ENCODE results near the gene SCMH1. TPM values are rescaled to one million over a fixed set of nuclear protein-coding genes. Genes with fewer than 3 reads are reported as not detected.
"Not testable (repeated sequence)": the region's sequence is repeated elsewhere in the genome, so short reads cannot be mapped to it uniquely, and the experiment has no call there.

Gene SCMH1
- total RNA-seq, 1 experiment from 2014 or later, result 21.1 TPM

- Histone ChIP-seq H3K4me3 (ENCODE audit: insufficient read depth, low read depth, low read length) (no peak overlapping the region), H3K27me3 (ENCODE audit: control insufficient read depth, insufficient read depth, low read length) (no peaks in the 10 kb centered on the region), H3K36me3 (replicated peaks; ENCODE audit: control insufficient read depth, insufficient read depth, low read length) (no peaks in the 10 kb centered on the region)
- peak; percentile 3 for DNase-seq
These were observed 119.1 kb downstream of the SCMH1 start for GRCh38 chr1:41122851-41123518.

- DNase-seq, result no peak
- Histone ChIP-seq H3K36me3 (replicated peaks; ENCODE audit: control insufficient read depth, insufficient read depth, low read length) (no peaks in the 10 kb centered on the region), H3K4me3 (ENCODE audit: insufficient read depth, low read depth, low read length) (no peak overlapping the region), H3K27me3 (ENCODE audit: control insufficient read depth, insufficient read depth, low read length) (no peaks in the 10 kb centered on the region)
These were observed 120.0 kb downstream of the SCMH1 start for GRCh38 chr1:41122148-41122547.

DNA sequence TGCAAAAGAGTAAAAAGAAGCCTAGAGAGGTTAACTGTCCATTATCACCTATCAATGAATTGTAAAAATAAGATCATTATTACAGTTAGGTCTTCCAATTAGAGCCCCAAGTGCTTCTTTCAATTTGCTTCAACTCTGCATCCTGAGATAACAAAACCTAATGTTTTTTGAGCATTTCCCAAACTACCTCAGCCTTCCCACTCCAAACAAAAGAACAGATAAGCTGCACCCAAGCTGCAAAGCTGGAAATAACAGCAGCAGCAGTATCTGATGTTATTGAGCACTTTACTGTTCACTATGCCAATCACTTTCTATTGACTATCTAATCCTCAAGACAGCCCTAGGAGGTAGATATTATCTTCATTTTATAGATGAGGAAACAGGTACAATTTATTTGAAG lies 123.5 kb downstream of the SCMH1 start:
- H3K27me3 ChIP-seq (ENCODE audit: control insufficient read depth, insufficient read depth, low read length), result no peaks in the 10 kb centered on the region
- H3K4me3 ChIP-seq (ENCODE audit: insufficient read depth, low read depth, low read length), result no peak overlapping the region
- DNase-seq, result no peak
- no peaks in the 10 kb centered on the region for H3K36me3 ChIP-seq (replicated peaks; ENCODE audit: control insufficient read depth, insufficient read depth, low read length)

GRCh38 chr1:41117241-41117640 lies 124.9 kb downstream of the SCMH1 start:
- not testable (repeated sequence) for H3K4me3 ChIP-seq (ENCODE audit: insufficient read depth, low read depth, low read length); DNase-seq; H3K36me3 ChIP-seq (replicated peaks; ENCODE audit: control insufficient read depth, insufficient read depth, low read length); H3K27me3 ChIP-seq (ENCODE audit: control insufficient read depth, insufficient read depth, low read length)

- H3K27me3 ChIP-seq (ENCODE audit: control insufficient read depth, insufficient read depth, low read length), result no peaks in the 10 kb centered on the region
- no peak overlapping the region for H3K4me3 ChIP-seq (ENCODE audit: insufficient read depth, low read depth, low read length)
- no peak for DNase-seq
- H3K36me3 ChIP-seq (replicated peaks; ENCODE audit: control insufficient read depth, insufficient read depth, low read length), result no peaks in the 10 kb centered on the region; the same call in 1 of the 2 replicates
These were observed 131.4 kb downstream of the SCMH1 start for GRCh38 chr1:41110736-41111135.

DNA sequence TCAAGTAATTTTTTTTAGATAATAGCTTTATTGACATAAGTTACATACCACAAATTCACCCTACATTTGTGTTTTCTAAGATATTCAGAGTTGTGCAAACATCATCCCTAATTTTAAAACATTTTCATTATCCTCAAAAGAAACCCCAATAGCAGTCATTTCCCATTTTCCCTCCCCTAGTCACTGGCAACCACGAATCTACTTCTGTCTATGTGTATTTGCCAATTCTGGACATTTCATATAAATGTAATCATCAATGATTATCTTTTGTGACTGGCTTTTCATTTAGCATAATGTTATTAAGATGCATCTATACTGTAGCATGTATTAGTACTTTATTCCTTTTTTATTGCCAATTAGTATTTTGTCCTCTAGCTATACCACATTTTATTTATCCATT lies 131.8 kb downstream of the SCMH1 start:
- DNase-seq, result no peak
- Histone ChIP-seq H3K4me3 (ENCODE audit: insufficient read depth, low read depth, low read length) (no peak overlapping the region), H3K36me3 (replicated peaks; ENCODE audit: control insufficient read depth, insufficient read depth, low read length) (no peaks in the 10 kb centered on the region; the same call in 1 of the 2 replicates), H3K27me3 (ENCODE audit: control insufficient read depth, insufficient read depth, low read length) (no peaks in the 10 kb centered on the region)

GRCh38 chr1:41109310-41110197 lies 132.6 kb downstream of the SCMH1 start:
- Histone ChIP-seq H3K4me3 (ENCODE audit: insufficient read depth, low read depth, low read length) (no peak overlapping the region), H3K27me3 (ENCODE audit: control insufficient read depth, insufficient read depth, low read length) (no peaks in the 10 kb centered on the region), H3K36me3 (replicated peaks; ENCODE audit: control insufficient read depth, insufficient read depth, low read length) (no peaks in the 10 kb centered on the region; the same call in 1 of the 2 replicates)
- no peak for DNase-seq

GRCh38 chr1:41108696-41109275 lies 133.3 kb downstream of the SCMH1 start:
- Histone ChIP-seq H3K36me3 (replicated peaks; ENCODE audit: control insufficient read depth, insufficient read depth, low read length) (no peaks in the 10 kb centered on the region; the same call in 1 of the 2 replicates), H3K4me3 (ENCODE audit: insufficient read depth, low read depth, low read length) (no peak overlapping the region), H3K27me3 (ENCODE audit: control insufficient read depth, insufficient read depth, low read length) (no peaks in the 10 kb centered on the region)
- DNase-seq, result no peak

DNA sequence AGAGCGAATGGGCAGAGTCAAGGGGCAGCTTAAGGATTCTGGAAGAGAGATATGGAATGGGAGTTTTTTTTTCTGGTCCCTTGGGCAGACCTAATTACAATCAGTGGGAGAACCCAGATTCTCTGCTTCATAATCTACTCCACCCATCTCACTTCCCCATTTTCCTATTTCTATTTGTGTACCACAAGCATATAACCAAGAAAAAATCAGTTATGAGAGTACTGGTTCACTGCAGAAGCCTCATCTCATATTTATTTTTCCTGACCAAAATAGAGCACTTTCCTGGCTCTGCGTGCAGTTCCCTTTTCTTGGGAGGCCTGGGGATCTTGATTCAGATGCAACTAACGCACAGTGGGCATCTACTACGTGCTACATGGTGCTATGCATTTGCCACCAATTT lies 138.3 kb downstream of the SCMH1 start:
- Histone ChIP-seq H3K27me3 (ENCODE audit: control insufficient read depth, insufficient read depth, low read length) (no peaks in the 10 kb centered on the region), H3K36me3 (replicated peaks; ENCODE audit: control insufficient read depth, insufficient read depth, low read length) (no peaks in the 10 kb centered on the region), H3K4me3 (ENCODE audit: insufficient read depth, low read depth, low read length) (no peak overlapping the region)
- no peak for DNase-seq

DNA sequence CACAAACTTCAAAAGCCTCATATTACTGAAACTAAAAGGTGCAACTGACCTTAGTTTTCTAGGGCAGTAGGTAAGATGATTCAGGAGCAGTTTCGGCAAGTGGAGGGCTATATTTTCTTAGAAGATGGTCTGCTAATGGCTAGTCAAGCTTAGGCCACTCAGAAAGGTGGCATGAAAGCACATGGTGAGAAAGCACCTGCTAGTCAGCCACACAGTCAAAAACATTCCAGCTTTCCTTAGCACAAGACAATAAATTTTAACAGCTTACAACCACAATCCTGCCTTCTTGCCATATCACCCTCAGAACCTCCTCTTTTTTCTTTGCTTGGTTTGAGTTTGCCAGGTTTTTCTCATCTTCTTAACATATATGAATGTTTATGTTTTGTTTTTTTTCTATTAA lies 139.5 kb downstream of the SCMH1 start:
- H3K27me3 ChIP-seq (ENCODE audit: control insufficient read depth, insufficient read depth, low read length), result no peaks in the 10 kb centered on the region
- H3K4me3 ChIP-seq (ENCODE audit: insufficient read depth, low read depth, low read length), result no peak overlapping the region
- no peaks in the 10 kb centered on the region for H3K36me3 ChIP-seq (replicated peaks; ENCODE audit: control insufficient read depth, insufficient read depth, low read length)
- no peak for DNase-seq

- no peak for DNase-seq
- Histone ChIP-seq H3K27me3 (ENCODE audit: control insufficient read depth, insufficient read depth, low read length) (no peaks in the 10 kb centered on the region), H3K36me3 (replicated peaks; ENCODE audit: control insufficient read depth, insufficient read depth, low read length) (no peaks in the 10 kb centered on the region), H3K4me3 (ENCODE audit: insufficient read depth, low read depth, low read length) (no peak overlapping the region)
These were observed 140.0 kb downstream of the SCMH1 start for GRCh38 chr1:41101950-41102607.

GRCh38 chr1:41101076-41101475 lies 141.0 kb downstream of the SCMH1 start:
- no peak for DNase-seq
- Histone ChIP-seq H3K27me3 (ENCODE audit: control insufficient read depth, insufficient read depth, low read length) (no peaks in the 10 kb centered on the region), H3K36me3 (replicated peaks; ENCODE audit: control insufficient read depth, insufficient read depth, low read length) (no peaks in the 10 kb centered on the region), H3K4me3 (ENCODE audit: insufficient read depth, low read depth, low read length) (no peak overlapping the region)

GRCh38 chr1:41100170-41100569 lies 141.9 kb downstream of the SCMH1 start:
- no peaks in the 10 kb centered on the region for H3K36me3 ChIP-seq (replicated peaks; ENCODE audit: control insufficient read depth, insufficient read depth, low read length)
- no peak for DNase-seq
- H3K4me3 ChIP-seq (ENCODE audit: insufficient read depth, low read depth, low read length), result no peak overlapping the region
- no peaks in the 10 kb centered on the region for H3K27me3 ChIP-seq (ENCODE audit: control insufficient read depth, insufficient read depth, low read length)

DNA sequence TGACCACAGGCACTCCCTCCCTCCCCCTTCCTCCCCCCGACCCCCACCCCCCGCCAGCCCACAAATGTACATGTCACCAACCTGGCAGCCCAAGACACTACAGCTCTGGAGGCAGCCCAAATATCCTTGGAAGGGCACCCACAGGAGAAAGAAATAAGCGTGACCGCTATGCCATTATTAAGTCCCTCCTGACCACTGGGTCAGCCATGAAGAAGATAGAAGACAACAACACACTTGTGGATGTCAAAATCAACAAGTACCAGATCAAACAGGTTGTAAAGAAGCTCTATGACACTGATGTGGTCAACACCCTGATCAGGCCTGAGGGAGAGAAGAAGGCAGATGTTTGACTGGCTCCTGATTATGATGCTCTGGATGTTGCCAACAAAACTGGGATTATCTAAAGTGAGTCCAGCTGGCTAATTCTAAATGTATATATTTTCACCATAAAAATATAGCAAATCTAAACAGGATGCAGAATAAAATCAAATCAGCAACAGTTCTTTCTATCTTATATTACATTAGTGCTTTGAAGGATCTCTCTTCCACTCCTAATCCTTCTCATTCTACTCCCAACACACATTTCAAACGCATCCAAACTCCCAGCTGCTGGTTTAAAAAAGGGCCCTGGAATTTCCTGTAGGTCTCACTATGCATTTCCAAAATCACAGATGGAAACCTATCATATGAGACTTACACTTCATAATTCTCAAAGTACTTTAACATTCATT lies 143.2 kb downstream of the SCMH1 start:
- Histone ChIP-seq H3K27me3 (ENCODE audit: control insufficient read depth, insufficient read depth, low read length) (no peaks in the 10 kb centered on the region), H3K4me3 (ENCODE audit: insufficient read depth, low read depth, low read length) (no peak overlapping the region), H3K36me3 (replicated peaks; ENCODE audit: control insufficient read depth, insufficient read depth, low read length) (no peaks in the 10 kb centered on the region)
- DNase-seq, result no peak
